Skeletal muscle satellite cell (primary cell): ENCODE measurements around the gene SGMS1.
A peak's percentile ranks its signal among the peaks of the same experiment; 100 is the strongest.

Experiments used
- H3K27me3 ChIP-seq: 2 replicates; pipeline ENCODE4 v1.7.0; 2013; ENCODE audit warnings: low read length; ENCODE audit not compliant: control insufficient read depth, insufficient read depth
- H3K36me3 ChIP-seq: 2 replicates; pipeline ENCODE4 v1.7.0; 2013; ENCODE audit warnings: mild to moderate bottlenecking, control low read depth, low read length; ENCODE audit not compliant: insufficient read depth
- H3K4me1 ChIP-seq: 2 replicates; pipeline ENCODE4 v1.7.0; 2013; ENCODE audit warnings: low read length; ENCODE audit not compliant: control insufficient read depth, insufficient read depth
- H3K4me2 ChIP-seq: 2 replicates; pipeline ENCODE4 v1.7.0; 2013; ENCODE audit warnings: mild to moderate bottlenecking, low read length
- H3K4me3 ChIP-seq: 2 replicates; pipeline ENCODE4 v1.7.0; 2013; ENCODE audit warnings: low read length
- H3K9ac ChIP-seq: 2 replicates; pipeline ENCODE4 v1.7.0; 2013; ENCODE audit warnings: mild to moderate bottlenecking, low read depth, low read length, moderate library complexity
- H3K9me3 ChIP-seq: replicated peaks from 2 replicates; pipeline ENCODE4 v1.7.0; 2013; ENCODE audit warnings: mild to moderate bottlenecking, control low read depth, low read length

SGMS1 gene

GRCh38 chr10:50604809-50605208 is 18.9 kb downstream of the SGMS1 start:
- Histone ChIP-seq H3K4me2 (peak overlapping the region; percentile 51), H3K9ac (peak overlapping the region; percentile 23), H3K9me3 (no peaks in the 10 kb centered on the region), H3K36me3 (no peaks in the 10 kb centered on the region), H3K27me3 (no peaks in the 10 kb centered on the region), H3K4me1 (peaks cover 58% of the 10 kb centered on the region), H3K4me3 (peak overlapping the region; percentile 5)

GRCh38 chr10:50604049-50604640 is 19.6 kb downstream of the SGMS1 start:
- Histone ChIP-seq H3K9me3 (no peaks in the 10 kb centered on the region), H3K4me3 (no peak overlapping the region), H3K27me3 (no peaks in the 10 kb centered on the region), H3K36me3 (no peaks in the 10 kb centered on the region), H3K4me2 (peak overlapping the region; percentile 28), H3K9ac (peak overlapping the region; percentile 23), H3K4me1 (peaks cover 63% of the 10 kb centered on the region)

GRCh38 chr10:50603151-50603850 is 20.5 kb downstream of the SGMS1 start:
- Histone ChIP-seq H3K4me3 (no peak overlapping the region), H3K27me3 (no peaks in the 10 kb centered on the region), H3K4me2 (no peak overlapping the region), H3K9ac (peak overlapping the region; percentile 23), H3K9me3 (no peaks in the 10 kb centered on the region), H3K36me3 (no peaks in the 10 kb centered on the region), H3K4me1 (peaks cover 63% of the 10 kb centered on the region)

DNA sequence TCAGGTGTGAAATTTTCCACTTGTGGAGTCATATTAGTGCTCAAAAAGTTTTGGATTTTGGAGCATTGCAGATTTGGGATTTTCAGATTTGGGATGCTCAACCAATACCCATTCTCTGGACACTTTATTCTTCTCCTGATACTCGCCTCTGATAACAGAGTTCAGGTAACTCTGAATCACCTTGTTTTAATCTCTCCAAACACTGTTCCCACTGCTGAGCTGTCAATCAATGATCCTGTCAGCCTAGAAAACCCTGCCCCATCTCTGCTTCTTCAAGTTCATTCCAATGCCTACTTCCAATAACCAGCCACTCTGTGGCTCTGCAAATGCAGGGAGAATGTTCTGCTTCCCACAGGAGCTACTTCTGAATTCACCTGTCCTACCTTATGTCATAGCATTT is 21.8 kb downstream of the SGMS1 start:
- no peak overlapping the region for H3K4me3 ChIP-seq
- no peak overlapping the region for H3K4me2 ChIP-seq
- H3K9me3 ChIP-seq, result no peaks in the 10 kb centered on the region
- H3K4me1 ChIP-seq, result peaks cover 59% of the 10 kb centered on the region
- H3K36me3 ChIP-seq, result no peaks in the 10 kb centered on the region
- H3K9ac ChIP-seq, result no peak overlapping the region
- H3K27me3 ChIP-seq, result no peaks in the 10 kb centered on the region

- H3K4me3 ChIP-seq, result no peak overlapping the region
- H3K27me3 ChIP-seq, result no peaks in the 10 kb centered on the region
- no peak overlapping the region for H3K9ac ChIP-seq
- peaks cover 53% of the 10 kb centered on the region for H3K4me1 ChIP-seq
- no peaks in the 10 kb centered on the region for H3K36me3 ChIP-seq
- H3K9me3 ChIP-seq, result no peaks in the 10 kb centered on the region
- H3K4me2 ChIP-seq, result no peak overlapping the region
Observed at GRCh38 chr10:50600831-50601477, 22.8 kb downstream of the SGMS1 start.

DNA sequence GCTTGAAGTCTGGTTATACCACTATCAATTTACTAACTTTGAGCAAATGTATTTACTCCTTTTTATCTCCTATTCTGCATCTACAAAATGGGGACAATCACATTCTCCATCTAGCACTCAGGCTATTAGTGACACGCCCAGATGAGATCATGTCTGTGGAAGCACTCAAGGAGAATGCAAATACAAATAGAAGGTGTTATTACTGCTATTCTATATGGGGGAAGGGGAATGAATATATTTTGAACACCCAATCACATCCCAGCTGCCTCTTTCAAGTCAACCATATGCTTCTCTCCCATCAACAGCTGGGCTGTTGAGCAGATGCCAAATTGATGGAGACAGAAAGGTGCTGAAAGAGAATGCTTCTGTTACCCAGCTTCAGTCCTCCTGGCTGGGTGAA is 23.5 kb downstream of the SGMS1 start:
- peaks cover 46% of the 10 kb centered on the region for H3K4me1 ChIP-seq
- no peaks in the 10 kb centered on the region for H3K36me3 ChIP-seq
- H3K4me3 ChIP-seq, result no peak overlapping the region
- H3K9me3 ChIP-seq, result no peaks in the 10 kb centered on the region
- H3K9ac ChIP-seq, result no peak overlapping the region
- H3K27me3 ChIP-seq, result no peaks in the 10 kb centered on the region
- no peak overlapping the region for H3K4me2 ChIP-seq

GRCh38 chr10:50596897-50597296 is 26.9 kb downstream of the SGMS1 start:
- Histone ChIP-seq H3K4me3 (no peak overlapping the region), H3K9ac (no peak overlapping the region), H3K27me3 (no peaks in the 10 kb centered on the region), H3K9me3 (no peaks in the 10 kb centered on the region), H3K36me3 (no peaks in the 10 kb centered on the region), H3K4me2 (no peak overlapping the region), H3K4me1 (peaks cover 39% of the 10 kb centered on the region)

GRCh38 chr10:50596456-50596855 is 27.3 kb downstream of the SGMS1 start:
- H3K9me3 ChIP-seq, result no peaks in the 10 kb centered on the region
- H3K4me3 ChIP-seq, result no peak overlapping the region
- no peaks in the 10 kb centered on the region for H3K27me3 ChIP-seq
- H3K9ac ChIP-seq, result no peak overlapping the region
- H3K36me3 ChIP-seq, result no peaks in the 10 kb centered on the region
- H3K4me1 ChIP-seq, result peaks cover 38% of the 10 kb centered on the region
- H3K4me2 ChIP-seq, result no peak overlapping the region

DNA sequence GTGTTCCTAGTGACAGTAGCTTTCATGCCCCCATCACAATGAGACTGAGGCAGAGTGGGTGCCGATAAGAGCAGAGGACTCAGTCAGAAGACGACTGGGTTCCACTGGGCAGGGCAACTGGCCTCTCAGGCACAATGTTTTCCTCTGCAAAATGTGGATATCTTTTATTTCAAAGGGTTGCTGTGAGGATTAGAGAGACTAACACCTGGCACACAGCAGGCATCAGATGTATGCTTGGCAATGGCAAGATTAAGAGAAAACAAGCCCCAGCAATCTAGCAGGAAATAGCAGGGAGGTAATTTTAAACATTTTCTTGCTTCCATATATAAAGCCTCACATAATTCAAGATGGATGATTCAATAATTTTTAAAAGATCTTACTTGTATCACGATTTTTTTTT is 28.0 kb downstream of the SGMS1 start:
- H3K9ac ChIP-seq, result no peak overlapping the region
- no peak overlapping the region for H3K4me2 ChIP-seq
- H3K4me1 ChIP-seq, result peaks cover 32% of the 10 kb centered on the region
- no peak overlapping the region for H3K4me3 ChIP-seq
- H3K27me3 ChIP-seq, result no peaks in the 10 kb centered on the region
- H3K36me3 ChIP-seq, result no peaks in the 10 kb centered on the region
- no peaks in the 10 kb centered on the region for H3K9me3 ChIP-seq

DNA sequence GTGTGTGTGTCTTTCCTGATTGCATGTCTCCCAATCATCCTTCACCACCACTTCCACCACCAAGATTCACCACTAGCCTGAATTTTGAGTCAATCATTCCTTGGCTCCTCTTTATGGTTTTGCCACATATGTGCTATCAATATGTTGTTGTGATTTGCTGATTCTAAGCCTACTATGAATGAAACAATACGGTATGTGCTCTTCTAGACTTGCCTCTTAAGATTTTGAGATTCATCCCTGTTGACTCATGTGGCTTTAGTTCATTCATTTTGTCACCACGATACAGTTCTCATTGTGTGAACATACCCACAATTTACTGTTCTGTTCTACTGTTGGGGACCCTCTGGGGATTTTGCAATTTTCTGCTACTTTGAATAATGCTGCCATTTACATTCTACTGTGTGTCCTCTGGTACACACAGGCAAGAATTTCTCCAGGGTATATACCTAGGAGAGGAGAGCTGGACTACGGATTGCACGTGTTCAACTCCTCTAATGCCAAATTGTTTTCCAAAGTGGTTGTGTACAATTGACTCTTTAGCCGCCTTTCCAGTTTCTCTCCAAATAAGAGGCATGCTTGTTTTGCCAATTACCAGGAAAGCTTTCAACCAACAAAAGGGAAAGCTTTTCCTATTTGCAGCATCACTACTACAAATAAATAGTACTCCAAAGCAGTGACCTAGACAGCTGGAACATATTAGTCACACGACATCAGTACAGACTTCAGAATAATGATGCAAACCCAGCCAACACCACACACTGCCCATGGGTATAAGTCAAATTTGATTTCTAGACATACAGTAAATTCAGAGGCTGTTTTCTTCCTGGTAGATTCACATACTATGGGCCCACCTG is 30.0 kb downstream of the SGMS1 start:
- Histone ChIP-seq H3K4me1 (peaks cover 17% of the 10 kb centered on the region), H3K4me3 (peak overlapping the region; percentile 46), H3K9ac (peak overlapping the region; percentile 66), H3K4me2 (peak overlapping the region; percentile 79), H3K9me3 (no peaks in the 10 kb centered on the region), H3K36me3 (no peaks in the 10 kb centered on the region), H3K27me3 (no peaks in the 10 kb centered on the region)

DNA sequence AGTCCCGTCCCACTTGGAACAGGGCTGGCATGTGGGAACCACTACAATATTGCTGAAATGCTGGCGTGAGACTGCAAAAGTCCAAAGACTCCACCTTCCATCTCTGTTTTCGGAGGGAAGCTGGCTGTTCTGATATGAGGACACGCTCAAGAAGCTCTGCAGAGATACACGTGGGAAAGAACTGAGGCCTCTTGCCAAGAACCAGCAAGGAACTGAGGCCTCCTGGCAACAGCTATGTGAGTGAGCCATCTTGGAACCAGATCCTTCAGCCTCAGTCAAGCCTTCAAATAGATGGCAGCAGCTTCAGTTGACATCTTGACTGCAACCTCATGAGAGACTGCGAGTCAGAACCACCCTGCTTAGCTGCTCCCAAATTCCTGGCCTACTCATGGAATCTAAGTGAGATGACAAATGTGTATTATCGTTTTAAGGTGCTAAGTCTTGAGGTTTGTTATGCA is 30.8 kb downstream of the SGMS1 start:
- Histone ChIP-seq H3K9ac (no peak overlapping the region), H3K4me3 (no peak overlapping the region), H3K9me3 (no peaks in the 10 kb centered on the region), H3K36me3 (no peaks in the 10 kb centered on the region), H3K4me1 (peaks cover 17% of the 10 kb centered on the region), H3K27me3 (no peaks in the 10 kb centered on the region), H3K4me2 (peak overlapping the region; percentile 79)
